GM19328 (cell line): Measurements from ENCODE around the gene GLCE.

Experiments
- ATAC-seq: cut with Tn5 transposase; IDR thresholded peaks from one replicate; pipeline ENCODE4 v1.9.1; 2021; ENCODE audit warnings: mild to moderate bottlenecking, moderate library complexity; ENCODE audit not compliant: unreplicated experiment

Gene GLCE

GRCh38 chr15:69194854-69195253 lies 34.4 kb downstream of the GLCE start:
- no peak for ATAC-seq

- no peak for ATAC-seq
Measured at GRCh38 chr15:69200832-69201745, 40.7 kb downstream of the GLCE start.

GRCh38 chr15:69206079-69206478 lies 45.6 kb downstream of the GLCE start:
- ATAC-seq: no peak

- no peak for ATAC-seq
Measured at GRCh38 chr15:69209661-69210060, 49.2 kb downstream of the GLCE start.

- ATAC-seq: no peak
Measured at GRCh38 chr15:69210574-69210973, 50.1 kb downstream of the GLCE start.

- ATAC-seq: no peak
Measured at GRCh38 chr15:69213786-69214185, 53.4 kb downstream of the GLCE start.

- no peak for ATAC-seq
Measured at GRCh38 chr15:69215314-69216035, 55.0 kb downstream of the GLCE start.

- no peak for ATAC-seq
Measured at GRCh38 chr15:69217381-69217780, 56.9 kb downstream of the GLCE start.

- ATAC-seq: no peak
Measured at GRCh38 chr15:69219690-69220089, 59.3 kb downstream of the GLCE start.

GRCh38 chr15:69222002-69222474 lies 61.6 kb downstream of the GLCE start:
- ATAC-seq: no peak

- no peak for ATAC-seq
Measured at GRCh38 chr15:69223083-69223813, 62.8 kb downstream of the GLCE start.

GRCh38 chr15:69224383-69224782 lies 63.9 kb downstream of the GLCE start:
- no peak for ATAC-seq

- no peak for ATAC-seq
Measured at GRCh38 chr15:69225355-69226022, 65.1 kb downstream of the GLCE start.

- no peak for ATAC-seq
Measured at GRCh38 chr15:69226023-69226355, 65.6 kb downstream of the GLCE start.

GRCh38 chr15:69232144-69232543 lies 71.7 kb downstream of the GLCE start:
- no peak for ATAC-seq

- no peak for ATAC-seq
Measured at GRCh38 chr15:69232765-69233164, 72.3 kb downstream of the GLCE start.

- ATAC-seq: no peak
Measured at GRCh38 chr15:69234676-69235075, 74.2 kb downstream of the GLCE start.

GRCh38 chr15:69236505-69236904 lies 76.1 kb downstream of the GLCE start:
- ATAC-seq: no peak

- no peak for ATAC-seq
Measured at GRCh38 chr15:69237718-69238117, 77.3 kb downstream of the GLCE start.

GRCh38 chr15:69244798-69245197 lies 84.4 kb downstream of the GLCE start:
- no peak for ATAC-seq

GRCh38 chr15:69253156-69253555 lies 92.7 kb downstream of the GLCE start:
- ATAC-seq: no peak
